Right lobe of liver (tissue), 4 donors: ENCODE data around the gene FOXB2.

Experiments used
- POLR2A ChIP-seq: fragments of 450-650 bp; IDR thresholded peaks from one replicate; pipeline ENCODE4 v1.6.1; 2017; ENCODE audit warnings: antibody characterized with exemption, mild to moderate bottlenecking
- TF ChIP-seq, protein P1 (sequence below), 4 donors: fragments of 200-600 bp in 3 of 4; fragments of 450-650 bp in 1 of 4; IDR thresholded peaks; one replicate each; pipeline versions ENCODE4 v1.5.1 to v1.8.0; 2016 to 2022; ENCODE audit warnings: antibody characterized with exemption in 4 of 4, mild to moderate bottlenecking in 2 of 4
- donor health status: DM: no; HTN: no; CAD: no.
- donor health status: DM: no; HTN: no; CAD: no.
- donor health status: DM: no; HTN: yes; CAD: no.

DNA sequence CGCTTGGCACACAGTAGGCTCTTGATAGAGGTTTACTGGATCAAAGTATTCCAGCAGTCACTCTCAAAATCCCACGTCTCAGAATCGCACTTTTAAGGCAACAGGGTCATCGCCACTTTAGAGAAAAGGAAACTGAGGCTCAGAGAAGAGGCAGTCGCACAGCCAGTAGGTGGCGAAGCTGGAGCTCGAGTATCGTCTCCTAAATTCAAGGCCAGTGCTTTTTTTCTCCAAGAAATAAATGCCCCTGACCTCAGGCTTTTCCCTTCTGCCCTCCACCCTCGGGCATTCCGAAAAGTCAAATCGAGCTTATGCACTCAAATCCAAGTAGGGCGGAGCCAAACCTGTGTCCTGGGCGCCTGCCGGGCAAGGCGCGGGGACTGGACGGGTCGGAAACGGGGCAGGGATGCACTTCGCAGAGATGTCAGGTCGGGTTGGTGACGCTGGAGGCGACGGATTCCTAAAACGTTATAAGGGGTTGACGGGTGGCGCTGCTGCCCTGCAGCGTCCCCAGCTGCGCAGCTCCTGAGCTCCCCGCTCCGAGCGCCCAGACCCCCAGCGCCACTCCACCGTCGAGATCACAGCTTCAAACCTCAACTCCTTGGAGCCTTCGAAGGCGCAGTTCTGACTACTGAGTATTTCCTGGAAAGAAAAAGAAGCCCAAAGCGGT is 4.7 kb upstream of the FOXB2 start:
- TF ChIP-seq, protein P1, sequence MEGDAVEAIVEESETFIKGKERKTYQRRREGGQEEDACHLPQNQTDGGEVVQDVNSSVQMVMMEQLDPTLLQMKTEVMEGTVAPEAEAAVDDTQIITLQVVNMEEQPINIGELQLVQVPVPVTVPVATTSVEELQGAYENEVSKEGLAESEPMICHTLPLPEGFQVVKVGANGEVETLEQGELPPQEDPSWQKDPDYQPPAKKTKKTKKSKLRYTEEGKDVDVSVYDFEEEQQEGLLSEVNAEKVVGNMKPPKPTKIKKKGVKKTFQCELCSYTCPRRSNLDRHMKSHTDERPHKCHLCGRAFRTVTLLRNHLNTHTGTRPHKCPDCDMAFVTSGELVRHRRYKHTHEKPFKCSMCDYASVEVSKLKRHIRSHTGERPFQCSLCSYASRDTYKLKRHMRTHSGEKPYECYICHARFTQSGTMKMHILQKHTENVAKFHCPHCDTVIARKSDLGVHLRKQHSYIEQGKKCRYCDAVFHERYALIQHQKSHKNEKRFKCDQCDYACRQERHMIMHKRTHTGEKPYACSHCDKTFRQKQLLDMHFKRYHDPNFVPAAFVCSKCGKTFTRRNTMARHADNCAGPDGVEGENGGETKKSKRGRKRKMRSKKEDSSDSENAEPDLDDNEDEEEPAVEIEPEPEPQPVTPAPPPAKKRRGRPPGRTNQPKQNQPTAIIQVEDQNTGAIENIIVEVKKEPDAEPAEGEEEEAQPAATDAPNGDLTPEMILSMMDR (IDR thresholded peaks at IDR 0.05), result no peak
- no peak for TF ChIP-seq POLR2A
